Cerebellar nuclear complex (tissue), 1 donor: ENCODE data around the gene ANKRD10.

Experiments used
- DNase-seq, 2 experiments: peaks; one replicate each; lab custom pipeline; 2025; lab: John Stamatoyannopoulos, UW

Gene ANKRD10

DNA sequence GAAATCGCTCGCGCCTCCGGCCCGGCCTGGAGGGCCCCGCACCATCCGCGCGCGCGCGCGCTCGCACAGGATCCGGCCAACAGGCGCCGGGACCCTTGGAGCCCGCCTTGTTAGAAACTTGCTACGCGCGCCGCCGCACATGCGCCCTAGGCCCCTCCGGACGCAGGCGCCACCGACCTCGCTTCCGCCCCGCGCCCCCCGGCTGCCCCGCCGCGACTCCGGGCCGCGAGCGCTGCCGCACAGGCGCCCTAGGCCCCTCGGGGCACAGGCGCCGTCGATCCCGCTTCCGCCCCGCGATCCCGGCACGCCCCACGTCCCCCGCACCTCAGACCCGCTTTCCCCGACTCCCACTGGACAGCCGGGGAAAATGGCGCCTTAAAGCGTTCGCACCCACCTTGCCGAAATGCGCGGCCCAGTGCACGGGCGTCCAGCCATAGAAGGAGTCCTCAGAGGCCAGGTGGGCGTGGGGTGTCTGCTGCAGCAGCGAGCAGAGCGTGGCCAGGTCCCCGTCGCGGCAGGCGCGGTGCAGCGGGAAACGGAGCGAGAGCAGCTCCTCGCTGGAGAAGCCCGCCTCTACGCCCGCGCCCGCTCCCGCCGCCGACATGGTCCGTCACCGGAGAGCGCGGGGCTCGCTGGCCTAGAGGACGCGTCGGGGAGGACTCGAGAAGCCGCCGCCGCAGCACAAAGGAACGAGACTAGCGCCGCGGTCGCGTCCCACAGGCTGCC lies 375 bp downstream of the ANKRD10 start:
- no peak for DNase-seq

- no peak for DNase-seq
Measured at GRCh38 chr13:110914081-110914330, 863 bp downstream of the ANKRD10 start.

GRCh38 chr13:110913322-110914080 lies 1.4 kb downstream of the ANKRD10 start:
- DNase-seq = no peak

GRCh38 chr13:110912651-110913051 lies 2.2 kb downstream of the ANKRD10 start:
- no peak for DNase-seq

DNA sequence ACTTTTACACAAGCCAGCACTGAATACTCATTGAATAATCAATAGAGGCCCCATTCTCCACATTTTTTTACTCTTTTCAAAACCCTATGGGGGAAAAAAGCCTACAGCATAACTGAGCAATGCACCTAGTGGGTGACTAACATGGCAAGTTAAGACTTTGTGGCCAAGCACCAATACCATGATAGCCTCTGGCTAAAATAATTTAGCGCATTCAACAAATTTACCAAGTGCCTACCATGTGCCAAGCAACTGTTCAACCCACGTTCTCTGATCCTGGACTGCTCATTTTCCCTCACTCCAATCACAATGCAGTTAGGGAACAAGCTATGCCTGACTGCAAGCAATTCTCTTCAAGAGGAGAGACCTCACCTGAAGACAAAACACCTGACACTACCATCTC lies 3.0 kb downstream of the ANKRD10 start:
- DNase-seq = no peak

- DNase-seq = no peak
Measured at GRCh38 chr13:110910013-110910890, 4.6 kb downstream of the ANKRD10 start.

DNA sequence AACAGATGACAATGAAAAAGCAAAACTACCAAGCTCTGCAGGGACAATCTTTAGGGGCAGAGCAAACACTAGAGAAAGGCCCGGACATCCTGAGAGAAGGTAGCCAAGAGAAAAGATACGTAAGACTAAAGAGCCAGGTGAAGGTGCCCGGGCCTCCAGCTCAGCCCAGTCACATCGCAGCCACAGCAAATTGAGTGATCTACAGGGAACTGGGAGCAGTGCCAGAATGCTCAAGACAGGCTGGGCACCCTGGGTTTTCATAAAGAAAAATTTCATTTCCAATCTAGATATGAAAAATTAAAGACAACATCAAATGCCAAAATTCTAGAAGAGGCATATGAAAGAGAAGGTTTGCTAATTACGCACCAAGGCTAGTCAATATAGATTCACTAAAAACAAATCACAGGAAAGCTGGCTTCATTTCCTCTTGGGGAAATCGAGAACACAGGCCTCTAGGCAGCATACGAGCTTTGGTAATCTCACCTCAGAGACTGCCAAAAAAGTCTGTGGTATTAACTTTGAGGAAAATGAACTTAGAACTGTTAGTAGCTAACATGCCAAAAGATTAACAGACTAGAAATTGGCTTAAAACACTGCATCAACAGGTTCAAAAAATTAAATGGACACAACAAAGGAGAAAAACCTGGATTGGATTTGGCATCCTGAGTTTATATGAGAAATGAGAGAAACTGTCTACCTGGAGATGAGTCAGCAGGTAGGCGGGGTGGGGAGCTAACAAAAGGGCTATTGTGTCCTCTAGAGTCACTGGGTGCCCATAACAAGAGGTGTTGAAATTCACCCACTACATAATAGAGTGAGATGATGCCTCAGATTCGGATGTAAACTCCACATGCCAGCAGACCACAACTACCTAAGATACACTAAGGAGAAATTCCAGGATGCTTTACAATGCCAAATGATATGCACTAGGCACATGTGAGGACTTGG lies 6.6 kb downstream of the ANKRD10 start:
- no peak for DNase-seq

- no peak for DNase-seq
Measured at GRCh38 chr13:110907301-110907700, 7.6 kb downstream of the ANKRD10 start.

DNA sequence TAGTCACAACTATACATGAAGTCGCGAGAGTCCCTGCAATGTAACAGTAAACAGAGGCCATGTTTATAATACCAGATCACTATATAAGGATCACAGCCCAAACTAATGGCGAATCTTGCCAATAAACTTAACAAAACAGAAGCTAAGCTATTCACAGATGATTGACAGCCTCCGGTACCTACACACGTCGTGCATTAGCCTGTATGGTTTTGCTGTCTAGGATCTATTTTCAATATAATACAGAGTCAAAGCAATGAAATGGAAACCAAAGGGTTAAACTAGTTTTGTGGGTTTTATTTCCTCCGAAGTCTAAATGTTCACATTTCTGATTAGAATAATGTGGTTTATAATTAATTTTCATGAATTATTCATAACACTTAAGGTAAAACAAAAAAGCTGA lies 10.1 kb downstream of the ANKRD10 start:
- DNase-seq = no peak

DNA sequence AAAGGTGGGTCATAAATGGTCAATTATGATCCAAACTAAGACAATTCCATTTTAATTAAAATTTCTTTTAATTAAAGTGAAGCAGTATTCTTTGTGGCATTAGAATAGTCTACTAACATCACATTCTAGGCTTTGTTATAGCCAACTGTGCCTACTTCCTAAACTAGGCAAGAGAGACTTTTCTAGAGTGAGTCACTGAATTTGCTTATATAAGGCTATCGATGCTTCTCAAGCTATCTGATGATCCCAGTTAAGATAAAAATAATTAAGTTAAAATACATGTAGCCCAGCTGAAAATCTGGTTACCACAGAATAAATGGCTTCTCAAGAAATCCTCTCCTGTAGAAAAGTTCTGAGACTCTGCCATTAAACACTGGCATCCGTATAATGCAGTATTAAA lies 12.5 kb downstream of the ANKRD10 start:
- no peak for DNase-seq

GRCh38 chr13:110897521-110897920 lies 17.3 kb downstream of the ANKRD10 start:
- DNase-seq = no peak

GRCh38 chr13:110897014-110897413 lies 17.9 kb downstream of the ANKRD10 start:
- no peak for DNase-seq

- DNase-seq = no peak
Measured at GRCh38 chr13:110894086-110894485, 20.8 kb downstream of the ANKRD10 start.

DNA sequence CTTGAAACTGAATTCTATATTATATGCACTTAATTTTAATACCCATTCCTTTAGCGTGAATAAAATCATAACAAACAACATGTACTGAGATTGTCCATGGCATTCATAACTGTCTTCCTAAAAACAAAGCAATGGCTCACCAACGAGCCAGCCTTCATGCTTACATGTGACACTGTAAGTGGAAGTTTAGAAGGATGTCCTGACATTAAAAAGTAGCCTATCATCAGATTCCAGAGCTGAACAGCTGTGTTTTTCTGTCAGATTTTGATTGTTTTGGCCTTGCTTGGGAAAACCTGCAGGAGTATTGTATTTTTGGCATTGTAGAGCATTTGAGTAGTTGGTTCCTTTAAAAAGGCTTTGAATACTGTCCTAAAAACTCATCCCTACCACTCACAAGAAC lies 21.3 kb downstream of the ANKRD10 start:
- no peak for DNase-seq

- no peak for DNase-seq
Measured at GRCh38 chr13:110890279-110891165, 24.3 kb downstream of the ANKRD10 start.

DNA sequence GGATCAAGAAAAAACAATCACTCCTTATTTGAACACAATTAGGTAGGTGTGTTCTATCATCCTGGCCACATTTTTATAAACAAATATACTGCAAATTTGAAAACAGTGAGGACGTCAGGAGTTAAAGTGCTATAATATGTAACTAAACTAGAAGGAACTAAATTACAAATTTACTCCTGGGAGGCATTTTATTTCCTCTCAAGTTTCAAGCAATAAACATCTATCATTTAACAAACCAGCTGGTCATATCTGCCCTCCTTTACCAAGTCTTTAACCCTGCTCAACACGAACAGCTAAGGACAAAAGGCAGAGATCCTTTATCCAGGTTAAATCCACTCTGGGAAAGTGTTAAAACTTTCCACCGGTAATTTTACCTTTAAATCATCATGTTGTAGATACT lies 26.5 kb downstream of the ANKRD10 start:
- no peak for DNase-seq

DNA sequence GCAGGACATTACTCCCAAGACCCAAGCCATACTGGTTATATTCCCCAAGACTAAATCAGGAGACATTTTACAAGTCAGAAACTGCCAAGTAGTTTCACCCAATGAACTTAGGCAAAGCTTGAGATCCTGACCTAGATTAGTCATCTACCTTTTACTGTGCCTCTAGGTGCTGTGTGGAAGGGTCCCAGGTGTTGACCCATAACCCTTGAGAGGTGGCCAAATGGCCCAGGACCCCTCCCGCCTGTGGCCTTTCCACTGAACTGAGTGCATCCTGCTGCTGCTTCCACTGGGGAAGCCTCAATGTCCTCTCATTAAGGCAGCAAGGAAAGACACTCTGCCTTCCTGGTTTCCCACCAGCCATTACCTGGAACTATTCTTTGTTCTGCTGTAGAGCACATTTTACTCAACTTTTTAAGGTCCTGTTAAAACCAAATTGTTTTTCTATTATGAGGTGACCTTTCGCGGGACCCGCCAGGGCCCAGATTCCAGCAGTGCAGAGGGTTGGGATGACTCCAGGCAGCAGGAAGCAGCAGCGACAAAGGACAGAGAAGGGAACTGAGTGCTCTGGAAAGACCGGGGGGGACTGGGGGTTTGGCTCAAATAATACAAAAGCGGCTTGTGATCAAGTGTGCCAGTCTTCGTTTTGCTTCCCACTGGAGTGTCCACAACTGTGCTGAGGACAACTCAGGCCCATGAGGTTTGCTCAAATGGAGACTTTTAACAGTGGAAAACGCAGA lies 27.1 kb downstream of the ANKRD10 start:
- no peak for DNase-seq

GRCh38 chr13:110886870-110887596 lies 27.8 kb downstream of the ANKRD10 start:
- no peak for DNase-seq
